ENCODE results near the gene LRRC23.
"Not testable (repeated sequence)": the region's sequence is repeated elsewhere in the genome, so short reads cannot be mapped to it uniquely, and the experiment has no call there.

- not testable (repeated sequence) for TF ChIP-seq EZH2 (IDR thresholded peaks at IDR 0.05; ENCODE audit: low read depth, unreplicated experiment); CTCF (conservative IDR thresholded peaks at IDR 0.05; ENCODE audit: low read depth in 2 of 2); POLR2AphosphoS5 (IDR thresholded peaks at IDR 0.05; ENCODE audit: low read depth); ZNF114 (CRISPR knock-in tag; IDR thresholded peaks at IDR 0.05); EZH2phosphoT487 (IDR thresholded peaks at IDR 0.05; ENCODE audit: unreplicated experiment); ZNF331 (CRISPR knock-in tag; IDR thresholded peaks at IDR 0.05; ENCODE audit: low read depth); ZNF462 (CRISPR knock-in tag; IDR thresholded peaks at IDR 0.05); REST (IDR thresholded peaks at IDR 0.05; ENCODE audit: unreplicated experiment); JUNB (IDR thresholded peaks at IDR 0.05; ENCODE audit: unreplicated experiment); CREB1 (CRISPR knock-in tag; IDR thresholded peaks at IDR 0.05; ENCODE audit: low read depth); NANOG (IDR thresholded peaks at IDR 0.05; ENCODE audit: borderline replicate concordance)
Measured at GRCh38 chr12:6879824-6880223, 24.8 kb upstream of the LRRC23 start.

All from GM23338 (cell line).